H1 (cell line): Measurements from ENCODE around the gene ADGRG1. TPM values are rescaled to one million over a fixed set of nuclear protein-coding genes. Genes with fewer than 3 reads are reported as not detected.

ENCODE experiments used
- CTCF ChIA-PET: fragments of 300-600 bp; sonication (Branson Sonifier 250); formaldehyde crosslinking; loops from one replicate; lab custom pipeline; 2021; ENCODE audit not compliant: partially characterized antibody; lab: Charles Lee
- POLR2A ChIA-PET: fragments of 300-600 bp; sonication (Branson Sonifier 250); formaldehyde crosslinking; loops from one replicate; lab custom pipeline; 2021; ENCODE audit warnings: inconsistent platforms; ENCODE audit not compliant: partially characterized antibody; lab: Charles Lee
- DNase-seq, 2 experiments: peaks; one replicate each; pipeline versions ENCODE4 v3.0.0 to v3.0.0-alpha.2; 2010 to 2022; ENCODE audit warnings: low spot score in 2 of 2, low read depth in 1 of 2, mixed read lengths in 1 of 2
- FAIRE-seq: peaks from 2 replicates; lab custom pipeline; 2011; peaks lifted over from hg19 to GRCh38; lab: Jason Lieb, UNC
- H2AFZ ChIP-seq: 2 replicates; pipeline ENCODE4 v1.8.1; 2012; ENCODE audit warnings: low read length, inconsistent platforms
- H2AK5ac ChIP-seq: 2 replicates; pipeline ENCODE4 v1.6.1; 2013; ENCODE audit warnings: low read depth, low read length
- H2BK120ac ChIP-seq: replicated peaks from 2 replicates; pipeline ENCODE3; 2013; ENCODE audit warnings: low read depth, low read length, inconsistent platforms
- H2BK12ac ChIP-seq: 2 replicates; pipeline ENCODE4 v1.6.1; 2013; ENCODE audit warnings: low read depth, low read length
- H2BK15ac ChIP-seq: 2 replicates; pipeline ENCODE4 v1.6.1; 2013; ENCODE audit warnings: low read length
- H2BK20ac ChIP-seq: 2 replicates; pipeline ENCODE4 v1.6.1; 2013; ENCODE audit warnings: low read length
- H2BK5ac ChIP-seq: 2 replicates; pipeline ENCODE4 v1.6.1; 2013; ENCODE audit warnings: low read depth, low read length
- H3K14ac ChIP-seq: 2 replicates; pipeline ENCODE4 v1.6.1; 2013; ENCODE audit warnings: inconsistent platforms; ENCODE audit not compliant: insufficient read length
- H3K18ac ChIP-seq: 2 replicates; pipeline ENCODE4 v1.6.1; 2013; ENCODE audit warnings: low read length; ENCODE audit errors: extremely low read depth
- H3K23ac ChIP-seq: 2 replicates; pipeline ENCODE4 v1.6.1; 2013; ENCODE audit warnings: inconsistent platforms; ENCODE audit not compliant: insufficient read length
- H3K23me2 ChIP-seq: 2 replicates; pipeline ENCODE4 v1.6.1; 2013; ENCODE audit warnings: low read depth, low read length
- H3K27ac ChIP-seq: 2 replicates; pipeline ENCODE4 v1.6.1; 2011; ENCODE audit warnings: low read depth, low read length, inconsistent platforms
- H3K27me3 ChIP-seq, 4 experiments: replicated peaks in 1 of 4; 1 replicate in 1 of 4; 2 replicates in 3 of 4; pipeline versions ENCODE4 v1.6.1 to v1.8.1; 2011 to 2013; ENCODE audit warnings: low read length in 3 of 4, mild to moderate bottlenecking in 3 of 4, inconsistent platforms in 2 of 4, mixed read lengths in 2 of 4, moderate library complexity in 1 of 4; ENCODE audit not compliant: control insufficient read depth in 3 of 4, insufficient read depth in 3 of 4; ENCODE audit errors: extremely low read depth in 1 of 4
- H3K36me3 ChIP-seq, 4 experiments: 2 replicates each; pipeline versions ENCODE4 v1.6.1 to v1.8.1; 2011 to 2013; ENCODE audit warnings: mild to moderate bottlenecking in 4 of 4, low read length in 3 of 4, moderate library complexity in 2 of 4, control low read depth in 1 of 4, inconsistent platforms in 1 of 4; ENCODE audit not compliant: insufficient read depth in 4 of 4, control insufficient read depth in 2 of 4
- H3K4ac ChIP-seq: replicated peaks from 2 replicates; pipeline ENCODE3; 2013; ENCODE audit warnings: low read length, low read depth, mixed read lengths, inconsistent platforms; ENCODE audit not compliant: insufficient read length
- H3K4me1 ChIP-seq, 4 experiments: replicated peaks in 1 of 4; 1 replicate in 1 of 4; 2 replicates in 3 of 4; pipeline versions ENCODE4 v1.6.1 to v1.8.1; 2011 to 2013; ENCODE audit warnings: low read length in 3 of 4, inconsistent platforms in 2 of 4, mixed read lengths in 1 of 4; ENCODE audit not compliant: insufficient read depth in 4 of 4, control insufficient read depth in 3 of 4
- H3K4me2 ChIP-seq, 2 experiments: 2 replicates each; pipeline versions ENCODE4 v1.6.1 to v1.8.1; 2011 to 2013; ENCODE audit warnings: low read depth in 2 of 2, low read length in 2 of 2, control low read depth in 1 of 2, inconsistent platforms in 1 of 2, mild to moderate bottlenecking in 1 of 2; ENCODE audit not compliant: insufficient read depth in 1 of 2
- H3K4me3 ChIP-seq, 4 experiments: fragments of 200-600, 300-600 bp in 1 of 4; sonication (generic), shearing (Covaris generic), sonication (Bioruptor Twin) in 1 of 4; 2 replicates each; pipeline versions ENCODE4 v1.5.1 to v1.8.1; 2011 to 2016; ENCODE audit warnings: low read length in 4 of 4, low read depth in 3 of 4, control low read depth in 2 of 4, inconsistent platforms in 2 of 4, mild to moderate bottlenecking in 2 of 4, mixed read lengths in 1 of 4, moderate library complexity in 1 of 4; ENCODE audit not compliant: insufficient read depth in 2 of 4; ENCODE audit errors: extremely low read depth in 1 of 4
- H3K56ac ChIP-seq: replicated peaks from 2 replicates; pipeline ENCODE3; 2013; ENCODE audit warnings: low read depth, mild to moderate bottlenecking, mixed read lengths, low read length, inconsistent platforms; ENCODE audit not compliant: insufficient read length
- H3K79me1 ChIP-seq: 2 replicates; pipeline ENCODE4 v1.6.1; 2013; ENCODE audit warnings: low read depth, low read length, control low read depth
- H3K79me2 ChIP-seq, 2 experiments: 2 replicates each; pipeline versions ENCODE4 v1.6.1 to v1.8.1; 2012 to 2013; ENCODE audit warnings: low read length in 2 of 2, mild to moderate bottlenecking in 2 of 2, inconsistent platforms in 1 of 2; ENCODE audit not compliant: insufficient read depth in 2 of 2, control insufficient read depth in 1 of 2
- H3K9ac ChIP-seq, 4 experiments: replicated peaks in 1 of 4; 1 replicate in 1 of 4; 2 replicates in 3 of 4; pipeline versions ENCODE4 v1.6.1 to v1.8.1; 2011 to 2013; ENCODE audit warnings: low read depth in 3 of 4, low read length in 3 of 4, control low read depth in 2 of 4, mild to moderate bottlenecking in 2 of 4, moderate library complexity in 2 of 4, inconsistent platforms in 1 of 4; ENCODE audit errors: extremely low read depth in 1 of 4
- H3K9me3 ChIP-seq, 2 experiments: 2 replicates each; pipeline versions ENCODE4 v1.6.1 to v1.8.1; 2012 to 2013; ENCODE audit warnings: mild to moderate bottlenecking in 2 of 2, moderate library complexity in 2 of 2, control low read depth in 1 of 2, inconsistent platforms in 1 of 2, low read depth in 1 of 2, low read length in 1 of 2, mixed read lengths in 1 of 2; ENCODE audit not compliant: insufficient read depth in 2 of 2
- H4K20me1 ChIP-seq, 2 experiments: replicated peaks in 1 of 2; 2 replicates each; pipeline versions ENCODE3 to v1.8.1; 2011 to 2013; ENCODE audit warnings: inconsistent platforms in 2 of 2, low read length in 2 of 2, mild to moderate bottlenecking in 1 of 2; ENCODE audit not compliant: insufficient read depth in 2 of 2, control insufficient read depth in 1 of 2
- H4K5ac ChIP-seq: 2 replicates; pipeline ENCODE4 v1.6.1; 2013; ENCODE audit warnings: low read length, low read depth, mixed read lengths, inconsistent platforms; ENCODE audit not compliant: insufficient read length
- H4K8ac ChIP-seq: 2 replicates; pipeline ENCODE4 v1.8.0; 2013; ENCODE audit warnings: mild to moderate bottlenecking, moderate library complexity, low read length, inconsistent platforms; ENCODE audit not compliant: insufficient read depth; ENCODE audit errors: extremely low read depth
- H4K91ac ChIP-seq: replicated peaks from 2 replicates; pipeline ENCODE3; 2013; ENCODE audit warnings: low read length, mixed read lengths, inconsistent platforms; ENCODE audit not compliant: insufficient read length
- RAD21 ChIP-seq, 2 experiments: IDR thresholded peaks in 1 of 2; conservative IDR thresholded peaks in 1 of 2; 2 replicates each; pipeline ENCODE4 v1.6.1; 2011; ENCODE audit warnings: low read depth in 2 of 2, low read length in 2 of 2, improper control_type of control experiment in 1 of 2, inconsistent platforms in 1 of 2, mild to moderate bottlenecking in 1 of 2, moderate library complexity in 1 of 2
- WGBS, 2 experiments: shearing (Covaris generic) in 1 of 2; methylation state at CpG; one replicate each; pipeline versions ENCODE4 v1.1.6 to v1.1.7; 2013 to 2015; ENCODE audit warnings: low lambda C conversion rate in 2 of 2, mixed read lengths in 2 of 2, inconsistent platforms in 1 of 2, low coverage in 1 of 2, missing lambda C conversion rate in 1 of 2; ENCODE audit not compliant: insufficient replicate concordance in 2 of 2, insufficient coverage in 1 of 2, insufficient read length in 1 of 2; ENCODE audit errors: extremely low coverage in 1 of 2, missing lambda C conversion rate in 1 of 2; 5-methylcytosine and 5-hydroxymethylcytosine counted together
- polyA plus RNA-seq, 7 experiments: library from polyadenylated mRNA; depleted of rRNA in 3 of 7; stranded (reverse) in 5 of 7; unstranded in 2 of 7; fragments of >200 nt in 5 of 7; fragments of 200-250 nt in 2 of 7; gene quantifications; 1 replicate in 5 of 7; 2 replicates in 1 of 7; 4 replicates in 1 of 7; pipeline versions ENCODE4 v1.2.1 to v1.2.3, GENCODE V29; 2011 to 2013; ENCODE audit warnings: missing spikeins in 2 of 7, mixed read lengths in 2 of 7
- total RNA-seq: library from RNA; stranded (reverse); fragmentation: NEBNext Ultra II Directional; extraction: Animal tissue kit (Norgen Biotek cat#: 25700); gene quantifications from 2 replicates; pipeline ENCODE4 v1.2.1, GENCODE V29; 2021

The ADGRG1 gene
- total and polyA plus RNA-seq, 2 of the 8 experiments (the other 6 are each of a cell fraction or from before 2014, with no cell fraction given), result 1.3 to 2.6 TPM

- Histone ChIP-seq H4K91ac (peak overlapping the region; percentile 32), H2BK120ac (no peak overlapping the region), H3K23ac (no peak overlapping the region), H3K23me2 (no peaks in the 10 kb centered on the region), H2AK5ac (peak overlapping the region; percentile 65; the same call in 1 of the 2 replicates), H3K4me2 (no peak overlapping the region), H2BK20ac (no peak overlapping the region), H3K36me3 (no peaks in the 10 kb centered on the region), H3K14ac (no peak overlapping the region), H3K56ac (no peak overlapping the region), H4K5ac (no peak overlapping the region), H2BK15ac (no peak overlapping the region), H3K9me3 (no peaks in the 10 kb centered on the region), H3K79me2 (no peaks in the 10 kb centered on the region), H3K79me1 (no peaks in the 10 kb centered on the region), H3K18ac (no peak overlapping the region), H3K4ac (peak overlapping the region; percentile 64), H3K4me3 (no peak overlapping the region), H2AFZ (no peak overlapping the region), H3K4me1 (peaks cover 0 to 11% (median 7%) of the 10 kb centered on the region in 4 experiments; a peak in 4 of 7 replicates), H2BK5ac (no peak overlapping the region), H3K27ac (no peak overlapping the region), H3K27me3 (no peaks in the 10 kb centered on the region), H2BK12ac (peak overlapping the region; percentile 75; the same call in 1 of the 2 replicates), H3K9ac (no peak overlapping the region), H4K8ac (no peak overlapping the region), H4K20me1 (no peaks in the 10 kb centered on the region)
- FAIRE-seq, result no peak
- 78% methylated on average over 13 of the region's 13 CpGs; no CpG with 5 or more reads in 1 of the 2 experiments for whole genome bisulfite sequencing, 2 experiments
- no peak for DNase-seq
- CTCF ChIA-PET, result interaction anchor here (0.6 to 1.6 kb wide), 14 partner anchors 10 to 145 kb away, joined by 3 to 8 read pairs (median 3); partner anchors contain the start of gene ADGRG3
- POLR2A ChIA-PET, result interaction anchor here (1.2 to 3.3 kb wide), 2 partner anchors 11 to 116 kb away, joined by 3 to 19 read pairs; no protein-coding TSS in a partner anchor
- TF ChIP-seq RAD21 (IDR thresholded peaks at IDR 0.05 in 1 of 2, conservative IDR thresholded peaks at IDR 0.05 in 1 of 2; ENCODE audit: low read depth in 2 of 2, low read length in 2 of 2), result no peak
These were observed 53.7 kb downstream of the ADGRG1 start for GRCh38 chr16:57681950-57682728.
